ENCODE measurements around the gene RNPEPL1.

RNPEPL1 gene

GRCh38 chr2:240522406-240522805, 45.9 kb upstream of the RNPEPL1 start:
- H3K27me3 ChIP-seq (replicated peaks; ENCODE audit: control insufficient read depth, insufficient read depth, low read length) = no peaks in the 10 kb centered on the region
- no peak for TF ChIP-seq CTCF (IDR thresholded peaks at IDR 0.05; ENCODE audit: insufficient read depth, low read length, poor library complexity, severe bottlenecking)
- H3K36me3 ChIP-seq (ENCODE audit: control insufficient read depth, insufficient read depth, low read length) = peaks cover 14% of the 10 kb centered on the region
- no peak overlapping the region for H3K4me3 ChIP-seq (replicated peaks; ENCODE audit: low read depth, low read length)
- no peak for DNase-seq (ENCODE audit: extremely low read depth, insufficient read length)

GRCh38 chr2:240523451-240524281, 44.6 kb upstream of the RNPEPL1 start:
- Histone ChIP-seq H3K27me3 (replicated peaks; ENCODE audit: control insufficient read depth, insufficient read depth, low read length) (no peaks in the 10 kb centered on the region), H3K36me3 (ENCODE audit: control insufficient read depth, insufficient read depth, low read length) (peaks cover 14% of the 10 kb centered on the region), H3K4me3 (replicated peaks; ENCODE audit: low read depth, low read length) (no peak overlapping the region)
- TF ChIP-seq CTCF (IDR thresholded peaks at IDR 0.05; ENCODE audit: insufficient read depth, low read length, poor library complexity, severe bottlenecking) = no peak
- no peak for DNase-seq (ENCODE audit: extremely low read depth, insufficient read length)

GRCh38 chr2:240524963-240525718, 43.1 kb upstream of the RNPEPL1 start:
- DNase-seq (ENCODE audit: extremely low read depth, insufficient read length) = no peak
- H3K36me3 ChIP-seq (ENCODE audit: control insufficient read depth, insufficient read depth, low read length) = peaks cover 14% of the 10 kb centered on the region
- H3K4me3 ChIP-seq (replicated peaks; ENCODE audit: low read depth, low read length) = no peak overlapping the region
- TF ChIP-seq CTCF (IDR thresholded peaks at IDR 0.05; ENCODE audit: insufficient read depth, low read length, poor library complexity, severe bottlenecking) = no peak
- H3K27me3 ChIP-seq (replicated peaks; ENCODE audit: control insufficient read depth, insufficient read depth, low read length) = no peaks in the 10 kb centered on the region

GRCh38 chr2:240525802-240526201, 42.5 kb upstream of the RNPEPL1 start:
- Histone ChIP-seq H3K36me3 (ENCODE audit: control insufficient read depth, insufficient read depth, low read length) (peaks cover 14% of the 10 kb centered on the region), H3K27me3 (replicated peaks; ENCODE audit: control insufficient read depth, insufficient read depth, low read length) (no peaks in the 10 kb centered on the region), H3K4me3 (replicated peaks; ENCODE audit: low read depth, low read length) (no peak overlapping the region)
- no peak for DNase-seq (ENCODE audit: extremely low read depth, insufficient read length)
- no peak for TF ChIP-seq CTCF (IDR thresholded peaks at IDR 0.05; ENCODE audit: insufficient read depth, low read length, poor library complexity, severe bottlenecking)

GRCh38 chr2:240526521-240526920, 41.8 kb upstream of the RNPEPL1 start:
- TF ChIP-seq CTCF (IDR thresholded peaks at IDR 0.05; ENCODE audit: insufficient read depth, low read length, poor library complexity, severe bottlenecking) = no peak
- no peaks in the 10 kb centered on the region for H3K27me3 ChIP-seq (replicated peaks; ENCODE audit: control insufficient read depth, insufficient read depth, low read length)
- H3K36me3 ChIP-seq (ENCODE audit: control insufficient read depth, insufficient read depth, low read length) = peaks cover 14% of the 10 kb centered on the region
- DNase-seq (ENCODE audit: extremely low read depth, insufficient read length) = no peak
- no peak overlapping the region for H3K4me3 ChIP-seq (replicated peaks; ENCODE audit: low read depth, low read length)

Measured in GM06990 (cell line).